Neutrophil (primary cell): Measurements from ENCODE around the gene GAPT.

ENCODE experiments used
- H3K27ac ChIP-seq: fragments of 200-600 bp; sonication (generic); 2 replicates; pipeline ENCODE4 v1.5.1; 2016; ENCODE audit warnings: mild to moderate bottlenecking, moderate library complexity
- H3K27me3 ChIP-seq: fragments of 200-600 bp; sonication (generic); 2 replicates; pipeline ENCODE4 v1.6.0; 2016; ENCODE audit warnings: mild to moderate bottlenecking
- H3K36me3 ChIP-seq: fragments of 200-600 bp; sonication (generic); 2 replicates; pipeline ENCODE4 v1.5.1; 2017
- H3K4me1 ChIP-seq, 2 experiments: fragments of 200-600 bp in 1 of 2; sonication (generic) in 1 of 2; 1 replicate in 1 of 2; 2 replicates in 1 of 2; pipeline versions ENCODE4 v1.5.1 to v1.6.1; 2013 to 2016; ENCODE audit warnings: low read depth in 1 of 2, low read length in 1 of 2, mild to moderate bottlenecking in 1 of 2, moderate library complexity in 1 of 2; ENCODE audit not compliant: control insufficient read depth in 1 of 2, insufficient read depth in 1 of 2
- H3K4me3 ChIP-seq, 2 experiments: fragments of 200-600 bp in 1 of 2; sonication (generic) in 1 of 2; 1 replicate in 1 of 2; 2 replicates in 1 of 2; pipeline ENCODE4 v1.5.1; 2013 to 2016; ENCODE audit warnings: low read depth in 1 of 2, low read length in 1 of 2, mild to moderate bottlenecking in 1 of 2, moderate library complexity in 1 of 2
- H3K9me3 ChIP-seq: fragments of 200-600 bp; sonication (generic); 2 replicates; pipeline ENCODE4 v1.5.1; 2016
- CTCF ChIP-seq: fragments of 200-600 bp; sonication (generic); IDR thresholded peaks from 2 replicates; pipeline ENCODE4 v1.5.1; 2016; ENCODE audit warnings: antibody characterized with exemption

GAPT gene

GRCh38 chr5:58450811-58451629 is 40.2 kb upstream of the GAPT start:
- no peak overlapping the region for H3K27ac ChIP-seq
- H3K27me3 ChIP-seq = no peaks in the 10 kb centered on the region
- TF ChIP-seq CTCF = no peak
- H3K36me3 ChIP-seq = no peaks in the 10 kb centered on the region
- no peak overlapping the region for H3K4me3 ChIP-seq
- H3K4me1 ChIP-seq = no peaks in the 10 kb centered on the region
- no peaks in the 10 kb centered on the region for H3K9me3 ChIP-seq

GRCh38 chr5:58451732-58452565 is 39.3 kb upstream of the GAPT start:
- Histone ChIP-seq H3K27me3 (peaks cover 8% of the 10 kb centered on the region), H3K9me3 (no peaks in the 10 kb centered on the region), H3K4me1 (no peaks in the 10 kb centered on the region), H3K4me3 (no peak overlapping the region), H3K27ac (no peak overlapping the region), H3K36me3 (no peaks in the 10 kb centered on the region)
- no peak for TF ChIP-seq CTCF

GRCh38 chr5:58452566-58453258 is 38.5 kb upstream of the GAPT start:
- TF ChIP-seq CTCF = no peak
- Histone ChIP-seq H3K4me1 (no peaks in the 10 kb centered on the region), H3K27me3 (peaks cover 16% of the 10 kb centered on the region), H3K4me3 (no peak overlapping the region), H3K27ac (no peak overlapping the region), H3K36me3 (no peaks in the 10 kb centered on the region), H3K9me3 (no peaks in the 10 kb centered on the region)

- Histone ChIP-seq H3K27me3 (peaks cover 22% of the 10 kb centered on the region), H3K9me3 (no peaks in the 10 kb centered on the region), H3K4me1 (no peaks in the 10 kb centered on the region), H3K4me3 (no peak overlapping the region), H3K27ac (no peak overlapping the region), H3K36me3 (no peaks in the 10 kb centered on the region)
- TF ChIP-seq CTCF = no peak
Measured at GRCh38 chr5:58453306-58453705, 37.9 kb upstream of the GAPT start.

- TF ChIP-seq CTCF = no peak
- Histone ChIP-seq H3K9me3 (no peaks in the 10 kb centered on the region), H3K4me3 (no peak overlapping the region), H3K27ac (no peak overlapping the region), H3K36me3 (no peaks in the 10 kb centered on the region), H3K4me1 (peaks cover 4% of the 10 kb centered on the region in 2 experiments), H3K27me3 (peaks cover 29% of the 10 kb centered on the region)
Measured at GRCh38 chr5:58454025-58454424, 37.2 kb upstream of the GAPT start.
